HL-60 (cell line): ENCODE data around the gene SEZ6.

Experiments
- DNase-seq, 2 experiments: peaks; one replicate each; pipeline ENCODE4 v3.0.0-alpha.2; 2010 to 2020; ENCODE audit warnings: low read depth in 1 of 2, low spot score in 1 of 2
- H3K27ac ChIP-seq: fragments of 250-450 bp; sonication (Bioruptor Pico); replicated peaks from 2 replicates; pipeline ENCODE4 v1.5.1; 2020; ENCODE audit warnings: mild to moderate bottlenecking, moderate library complexity
- H3K27me3 ChIP-seq: fragments of 250-450 bp; sonication (Bioruptor Pico); 2 replicates; pipeline ENCODE4 v1.5.1; 2021; ENCODE audit warnings: mild to moderate bottlenecking, moderate library complexity; ENCODE audit not compliant: insufficient read depth, poor library complexity, severe bottlenecking
- H3K4me3 ChIP-seq: replicated peaks from 2 replicates; pipeline ENCODE4 v1.5.1; 2011; ENCODE audit warnings: mild to moderate bottlenecking, control low read depth, low read length; ENCODE audit not compliant: insufficient read depth
- CTCF ChIP-seq: IDR thresholded peaks from one replicate; pipeline ENCODE4 v1.5.1; 2011; ENCODE audit warnings: low read length, control low read depth, inconsistent platforms; ENCODE audit not compliant: insufficient read depth
- GABPA ChIP-seq: IDR thresholded peaks from 2 replicates; pipeline ENCODE4 v1.6.1; 2012; ENCODE audit warnings: low read depth
- POLR2AphosphoS5 ChIP-seq: IDR thresholded peaks from 2 replicates; pipeline ENCODE4 v1.6.1; 2012; ENCODE audit warnings: low read depth
- REST ChIP-seq: IDR thresholded peaks from 2 replicates; pipeline ENCODE4 v1.6.1; 2012; ENCODE audit warnings: low read depth; ENCODE audit not compliant: insufficient replicate concordance
- SPI1 ChIP-seq: IDR thresholded peaks from 2 replicates; pipeline ENCODE4 v1.6.1; 2012; ENCODE audit warnings: low read depth, mild to moderate bottlenecking, borderline replicate concordance

The SEZ6 gene

GRCh38 chr17:28940675-28941074 is 65.2 kb downstream of the SEZ6 start:
- Histone ChIP-seq H3K4me3 (no peak overlapping the region), H3K27me3 (no peaks in the 10 kb centered on the region), H3K27ac (no peak overlapping the region; the same call in 1 of the 2 replicates)
- TF ChIP-seq SPI1 (no peak), POLR2AphosphoS5 (no peak), CTCF (no peak), REST (no peak), GABPA (no peak)
- DNase-seq, result no peak

- no peaks in the 10 kb centered on the region for H3K27me3 ChIP-seq
- H3K27ac ChIP-seq, result peak overlapping the region; percentile 7; the same call in 1 of the 2 replicates
- no peak for DNase-seq
- no peak overlapping the region for H3K4me3 ChIP-seq
- TF ChIP-seq SPI1 (no peak), CTCF (no peak), REST (no peak), GABPA (no peak), POLR2AphosphoS5 (no peak)
Measured at GRCh38 chr17:28940142-28940541, 65.7 kb downstream of the SEZ6 start.

- Histone ChIP-seq H3K27me3 (no peaks in the 10 kb centered on the region), H3K4me3 (no peak overlapping the region), H3K27ac (peak overlapping the region; percentile 38)
- no peak for TF ChIP-seq SPI1
- TF ChIP-seq CTCF, result no peak
- TF ChIP-seq POLR2AphosphoS5, result no peak
- TF ChIP-seq REST, result no peak
- TF ChIP-seq GABPA, result no peak
- no peak for DNase-seq
Measured at GRCh38 chr17:28938552-28938951, 67.3 kb downstream of the SEZ6 start.
